Stimulated activated CD8-positive, alpha-beta memory T cell treated with anti-CD3 and anti-CD28 coated beads, Interleukin-7, amount 100 ng/mL, for 48 hours (primary cell): ENCODE results near the gene BRD3.
"Not testable (repeated sequence)": the region's sequence is repeated elsewhere in the genome, so short reads cannot be mapped to it uniquely, and the experiment has no call there.

Experiments
- DNase-seq, 2 donors: peaks; one replicate each; pipeline ENCODE4 v3.0.0-alpha.2; 2020; ENCODE audit warnings: low read depth in 1 of 2; ENCODE audit errors: extremely low read depth in 1 of 2

The BRD3 gene

DNA sequence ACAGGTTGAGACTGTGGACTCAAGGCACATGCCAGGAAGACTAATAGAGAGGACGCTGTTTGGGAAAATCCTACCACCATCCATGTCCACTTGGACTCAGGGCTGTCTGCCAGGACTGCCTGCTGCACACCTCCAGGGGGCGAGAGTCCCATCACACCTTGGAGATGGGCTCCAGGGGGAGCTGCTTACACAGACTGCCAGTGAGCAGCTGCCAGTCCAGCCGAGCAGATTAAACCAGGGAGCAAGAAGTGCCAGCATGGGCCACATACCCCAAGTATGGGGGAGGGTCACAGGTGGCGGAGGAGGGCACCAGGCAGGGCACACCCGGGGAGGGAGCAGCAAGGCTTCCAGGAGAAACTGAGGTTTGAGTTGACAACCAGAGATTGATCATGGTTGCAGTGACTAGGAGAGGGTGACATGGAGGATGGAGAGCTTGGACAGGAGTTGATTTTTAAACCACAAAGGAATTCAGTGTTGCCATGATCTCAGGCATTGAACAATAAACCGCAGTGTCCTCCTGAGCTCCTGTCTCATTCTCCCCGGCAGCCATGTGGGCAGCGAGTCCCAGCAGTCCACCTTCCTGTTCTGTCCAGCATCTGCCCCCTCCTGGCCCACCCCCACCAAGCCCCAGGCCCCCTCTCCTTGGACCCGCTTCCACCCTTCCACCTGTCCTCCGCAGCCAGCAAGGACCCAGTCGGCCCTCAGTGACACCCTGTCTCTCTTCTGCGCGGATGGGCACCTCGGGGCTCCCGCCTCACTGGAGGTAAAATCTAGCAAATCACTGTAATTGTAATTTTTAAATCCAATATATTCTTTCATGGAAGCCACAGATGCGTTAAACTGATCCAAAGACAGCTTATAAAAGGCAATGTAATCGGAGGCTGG lies 72.6 kb downstream of the BRD3 start:
- no peak for DNase-seq

DNA sequence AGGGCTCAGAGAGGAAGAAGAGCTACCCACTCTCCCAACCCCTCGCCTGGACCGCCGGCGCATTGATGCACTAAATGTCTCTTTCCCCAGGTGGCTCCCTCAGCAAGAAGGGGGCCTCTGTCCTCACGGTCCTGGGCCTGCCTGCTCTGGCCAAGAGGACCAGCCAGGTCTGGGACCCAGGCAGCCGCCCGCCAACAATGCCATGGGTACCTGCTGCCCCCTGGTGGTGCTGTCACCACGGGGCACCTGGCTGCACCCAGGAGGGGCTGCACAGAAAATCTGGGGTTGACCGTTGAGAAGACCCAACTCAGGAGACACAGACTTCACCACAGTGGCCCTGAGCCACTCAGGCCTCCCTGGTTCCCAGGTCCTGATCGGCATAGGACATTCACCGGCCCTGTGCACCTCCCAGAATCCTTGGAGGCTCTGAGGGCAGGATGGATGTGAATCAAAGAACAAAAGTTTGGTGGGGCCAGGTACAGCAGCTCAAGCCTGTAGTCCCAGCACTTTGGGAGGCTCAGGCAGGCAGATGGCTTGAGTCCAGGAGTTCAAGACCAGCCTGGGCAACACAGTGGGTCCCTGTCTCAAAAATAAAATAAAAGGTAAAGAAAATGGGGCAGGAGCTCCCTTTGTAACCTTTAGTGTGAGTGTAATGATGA lies 73.3 kb downstream of the BRD3 start:
- peak; percentile 46 to 53 for DNase-seq

DNA sequence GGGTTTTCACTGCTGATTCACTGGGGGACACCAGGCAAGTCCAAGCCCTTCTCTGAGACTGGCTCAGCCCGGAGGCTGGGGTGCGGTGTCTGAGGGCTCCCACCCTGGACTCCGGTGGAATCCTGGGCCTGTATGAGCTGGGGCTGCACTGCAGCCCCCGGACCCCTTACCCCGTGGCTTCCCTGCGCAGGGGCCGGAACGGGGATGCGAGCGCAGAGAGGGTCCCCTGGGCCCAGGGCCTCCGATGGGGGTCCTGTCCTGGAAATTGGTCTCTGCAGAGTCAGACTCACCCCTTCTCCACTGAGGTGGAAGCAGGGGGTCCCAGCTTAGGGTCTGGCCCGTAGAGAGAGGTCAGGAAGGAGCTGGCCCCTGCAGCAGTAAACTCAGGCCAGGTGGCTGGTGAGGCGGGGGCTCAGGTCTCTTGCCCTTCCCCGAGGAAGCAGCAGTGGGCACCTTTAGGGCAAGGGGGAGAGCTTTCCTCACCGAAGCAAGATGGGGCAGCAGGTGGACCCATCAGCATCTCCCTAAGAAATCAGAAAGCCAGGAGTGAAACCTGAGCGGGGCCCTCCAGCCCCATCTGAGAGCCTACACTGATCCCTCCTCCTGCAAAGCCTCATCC lies 74.1 kb downstream of the BRD3 start:
- no peak for DNase-seq

DNA sequence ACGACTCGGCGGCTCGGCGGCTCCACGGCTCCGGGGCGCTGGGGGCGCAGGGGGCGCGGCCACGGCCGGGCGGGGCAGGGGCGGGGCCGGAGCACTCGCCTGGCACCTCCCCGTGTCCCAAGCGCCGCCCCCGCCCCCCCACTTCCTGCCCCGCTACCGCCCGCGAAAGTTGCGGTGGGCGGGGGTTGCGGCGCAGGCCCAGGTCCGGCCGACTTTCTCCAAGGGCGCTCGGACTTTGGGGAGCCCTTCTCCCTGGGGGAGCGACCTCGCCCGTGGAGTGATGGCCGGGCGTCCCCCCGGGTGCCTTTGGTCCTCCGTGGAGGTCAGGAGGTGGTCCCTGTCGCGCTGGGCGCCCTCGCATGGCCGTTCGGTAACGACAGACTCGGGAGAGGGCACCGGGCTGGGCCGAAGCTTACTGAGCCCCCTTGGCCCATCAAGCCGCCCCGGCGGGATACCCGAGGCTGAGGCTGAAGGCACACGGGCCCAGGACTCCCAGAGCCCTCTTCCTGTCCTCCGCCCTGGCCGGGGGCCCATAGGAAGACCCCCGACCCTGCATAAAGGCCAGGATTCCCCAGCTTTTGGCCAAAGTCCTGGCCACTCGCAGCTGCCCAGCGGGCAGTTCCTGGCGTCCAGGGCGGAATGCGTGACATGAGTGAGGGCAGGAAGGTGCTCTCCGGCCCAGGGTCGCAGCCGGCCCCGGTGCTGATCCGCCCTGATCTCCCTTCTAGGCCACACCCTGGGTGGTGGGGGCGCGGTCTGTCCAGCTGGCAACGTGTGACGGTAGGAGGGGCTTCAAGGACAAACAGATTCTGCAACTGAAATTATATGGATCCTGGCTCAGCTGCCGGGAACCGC lies 74.8 kb downstream of the BRD3 start:
- DNase-seq, result peak; percentile 49 to 57

DNA sequence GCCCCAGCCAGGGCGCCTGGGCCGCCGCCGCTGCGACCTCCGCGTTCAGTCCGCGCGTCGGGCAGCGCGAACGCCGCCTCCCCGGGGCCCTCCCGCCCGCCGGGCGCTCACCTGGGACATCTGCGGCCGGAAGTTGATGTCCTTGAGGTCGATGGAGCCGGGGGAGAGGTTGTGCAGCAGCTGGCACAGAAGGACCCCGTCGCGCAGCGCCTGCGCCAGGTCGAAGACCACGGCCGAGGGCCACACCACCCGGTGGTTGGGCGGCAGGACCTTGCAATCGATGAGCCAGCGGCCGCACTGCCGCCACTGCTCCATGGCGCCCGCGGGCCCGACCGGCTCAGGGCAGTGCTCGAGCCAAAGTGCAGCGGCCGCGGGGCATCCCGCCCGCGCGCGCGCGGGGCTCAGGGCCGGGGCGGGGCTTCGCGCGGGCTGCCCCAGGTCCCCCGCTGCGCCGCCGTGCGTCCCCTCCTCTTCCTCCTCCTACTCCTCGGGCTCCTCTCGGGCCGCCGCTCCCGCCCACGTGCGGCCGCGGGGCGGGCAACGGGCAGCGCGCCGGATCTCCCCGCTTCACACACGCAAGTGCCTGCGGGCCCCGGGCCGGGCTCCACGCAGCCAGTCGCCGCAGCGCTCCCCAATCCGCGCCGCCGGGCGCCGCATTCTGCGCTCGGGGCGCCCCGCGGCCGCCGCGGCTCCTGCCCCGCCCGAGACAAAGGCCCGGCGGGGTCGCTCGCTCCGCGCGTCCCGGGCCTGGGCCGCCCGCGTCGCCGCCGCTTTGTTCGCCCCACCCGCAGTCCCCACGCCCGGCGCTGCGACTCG lies 75.7 kb downstream of the BRD3 start, which contains the start of gene VAV2:
TSS of gene VAV2 (minus strand) at position 361 of the 816 bp plus-strand sequence. CDS start at position 315, 46 bp downstream.
- peak in 1 of 2 donors; percentile 30 for DNase-seq

DNA sequence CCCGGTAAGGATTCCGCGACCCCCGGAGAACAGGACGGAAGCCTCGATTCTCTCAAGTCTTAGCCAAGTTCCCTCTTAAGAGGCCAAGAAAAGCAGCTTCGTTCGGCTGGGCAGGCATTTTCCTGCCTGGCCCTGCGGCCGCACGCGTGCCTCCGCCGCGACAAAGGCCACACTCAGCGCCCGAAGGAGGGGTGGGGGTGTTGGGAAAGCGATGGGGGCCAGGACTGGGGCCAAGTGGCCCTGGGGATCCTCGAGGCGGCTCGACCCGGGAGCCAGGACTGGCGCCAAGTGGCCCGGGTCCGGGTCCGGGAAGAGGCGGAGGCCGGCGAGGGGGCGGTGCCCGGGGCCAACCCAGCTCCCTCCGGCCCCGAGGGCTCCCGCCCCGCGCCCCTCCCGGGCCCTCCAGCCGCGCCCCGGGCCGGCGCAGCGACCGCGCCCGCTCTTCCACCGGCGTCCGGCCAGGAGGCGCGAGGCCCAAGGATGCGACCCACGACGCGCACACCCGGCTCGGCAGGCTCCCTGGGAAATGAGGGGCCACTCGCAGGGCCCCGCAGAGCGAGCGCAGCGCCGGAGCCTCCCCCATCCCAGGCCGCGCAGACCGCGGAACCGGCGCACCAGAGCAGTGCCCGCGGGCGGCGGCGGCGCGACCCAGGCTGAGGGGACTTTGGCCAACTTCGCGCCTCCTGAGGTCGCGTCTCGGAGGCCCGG lies 76.5 kb downstream of the BRD3 start:
- no peak for DNase-seq

DNA sequence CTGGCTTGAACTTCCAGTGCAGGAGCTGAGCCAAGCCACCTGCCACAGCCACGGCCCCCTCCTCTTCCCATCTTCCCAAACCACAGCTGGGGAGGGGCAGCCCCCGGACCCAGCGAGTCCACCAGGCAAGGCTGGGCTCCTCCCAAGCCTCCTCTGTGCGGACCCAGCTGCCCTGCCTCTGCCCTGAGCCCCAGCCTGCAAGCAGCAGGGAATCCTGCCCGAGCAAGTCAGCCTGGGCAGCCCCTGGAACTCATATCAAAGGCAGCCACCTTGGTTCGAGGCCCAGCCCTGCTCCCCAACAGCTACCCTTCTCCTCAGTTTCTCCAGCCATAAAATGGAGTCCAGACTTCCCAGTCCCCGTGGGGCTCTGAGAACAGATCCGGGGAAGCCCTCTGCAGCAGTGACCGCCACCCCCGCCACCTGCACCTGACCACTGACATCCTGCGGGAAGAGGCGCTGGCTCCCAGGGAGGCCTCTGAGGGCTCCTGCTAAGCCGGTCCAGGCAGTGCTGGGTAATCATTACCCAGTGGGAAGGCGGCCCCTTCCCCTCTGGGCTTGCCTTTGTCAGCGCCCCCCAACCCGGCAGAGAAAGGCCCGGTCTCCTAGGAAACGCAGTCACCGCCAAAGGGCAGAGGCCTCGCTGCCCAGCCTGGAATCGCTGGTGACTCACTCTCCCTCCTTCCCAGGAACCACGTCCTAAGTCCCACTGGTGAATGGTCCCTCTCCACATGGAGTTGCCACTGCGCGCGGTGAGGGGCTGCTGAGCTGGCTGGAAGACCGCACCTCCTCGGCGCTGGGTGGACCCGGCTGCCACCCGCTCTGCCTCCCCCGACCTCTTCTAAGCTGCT lies 77.2 kb downstream of the BRD3 start:
- DNase-seq, result no peak

DNA sequence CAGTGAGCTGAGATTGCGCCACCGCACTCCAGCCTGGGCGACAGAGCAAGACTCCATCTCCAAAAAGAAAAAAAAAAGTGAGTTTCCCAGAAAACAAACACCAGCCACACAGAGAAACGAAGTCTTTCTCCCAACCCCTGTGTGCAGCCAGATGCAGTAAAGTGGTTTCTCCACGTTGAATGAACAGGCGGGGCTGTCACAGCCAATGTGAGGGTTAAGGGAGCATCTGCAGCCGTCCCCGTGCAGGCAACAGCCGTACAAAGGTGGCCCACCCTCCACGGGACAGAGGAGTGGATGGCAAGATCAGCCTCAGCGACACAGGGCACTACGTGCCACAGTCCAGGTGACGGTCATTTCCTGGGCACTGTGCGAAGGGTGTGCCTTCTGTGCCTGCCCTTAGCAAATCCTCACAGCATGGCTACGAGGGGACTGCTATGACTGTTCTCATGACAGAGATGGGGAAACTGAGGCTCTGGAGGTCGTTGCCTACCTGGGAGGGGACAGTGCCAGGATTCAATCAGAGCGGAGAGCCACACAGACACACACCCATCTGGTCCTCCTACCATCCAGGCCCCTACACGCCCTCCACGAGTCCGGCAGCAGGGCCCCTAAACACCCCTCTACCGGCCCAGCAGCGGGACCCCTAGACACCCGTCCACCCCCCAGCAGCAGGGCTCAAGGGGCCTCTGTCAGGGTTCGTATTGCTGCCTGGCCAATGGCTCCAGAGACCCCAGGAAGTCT lies 78.0 kb downstream of the BRD3 start:
- no peak for DNase-seq

DNA sequence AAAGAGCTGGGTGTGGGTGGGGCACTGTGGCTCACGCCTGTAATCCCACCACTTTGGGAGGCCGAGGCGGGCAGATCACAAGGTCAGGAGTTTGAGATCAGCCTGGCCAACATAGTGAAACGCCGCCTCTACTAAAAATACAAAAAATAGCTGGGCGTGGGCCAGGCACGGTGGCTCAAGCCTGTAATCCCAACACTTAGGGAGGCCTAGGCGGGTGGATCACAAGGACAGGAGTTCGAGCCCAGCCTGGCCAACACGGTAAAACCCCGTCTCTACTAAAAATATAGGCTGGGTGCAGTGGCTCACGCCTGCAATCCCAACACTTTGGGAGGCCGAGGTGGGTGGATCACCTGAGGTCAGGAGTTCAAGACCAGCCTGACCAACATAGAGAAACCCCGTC lies 79.1 kb downstream of the BRD3 start:
- not testable (repeated sequence) for DNase-seq

DNA sequence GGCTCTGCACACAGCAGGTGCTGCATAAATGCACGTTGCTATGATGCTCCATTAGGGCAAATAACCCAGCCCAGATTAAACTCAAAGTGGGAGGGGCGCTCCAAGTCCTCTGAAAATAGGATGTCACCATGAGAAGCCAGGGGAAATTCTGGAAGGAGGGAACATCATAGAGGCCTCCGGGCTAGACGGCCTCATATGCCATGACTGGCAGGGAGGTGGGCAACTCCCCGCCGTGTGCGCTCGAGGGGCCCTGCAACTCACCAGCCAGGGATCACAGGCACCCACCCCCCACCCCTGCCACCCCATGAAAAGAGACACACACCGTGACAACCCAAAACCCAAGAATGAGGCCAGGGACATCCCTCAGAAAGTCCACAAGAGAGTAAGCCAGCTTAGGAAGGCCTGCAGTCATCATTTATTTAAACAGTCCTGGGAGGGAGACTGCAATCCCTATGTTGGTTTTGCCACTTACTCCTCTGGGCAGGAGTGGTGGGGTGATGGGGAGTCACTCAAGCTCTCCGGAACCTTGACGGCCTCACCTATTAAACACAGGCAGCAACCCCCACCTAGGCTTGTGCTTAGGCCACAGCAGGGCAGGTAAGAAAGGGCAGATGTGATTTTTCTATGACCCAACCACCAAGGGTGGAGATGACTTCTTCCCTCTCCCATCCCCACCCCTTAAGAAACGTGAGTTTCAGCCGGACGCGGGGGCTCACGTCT lies 79.7 kb downstream of the BRD3 start:
- DNase-seq, result no peak

DNA sequence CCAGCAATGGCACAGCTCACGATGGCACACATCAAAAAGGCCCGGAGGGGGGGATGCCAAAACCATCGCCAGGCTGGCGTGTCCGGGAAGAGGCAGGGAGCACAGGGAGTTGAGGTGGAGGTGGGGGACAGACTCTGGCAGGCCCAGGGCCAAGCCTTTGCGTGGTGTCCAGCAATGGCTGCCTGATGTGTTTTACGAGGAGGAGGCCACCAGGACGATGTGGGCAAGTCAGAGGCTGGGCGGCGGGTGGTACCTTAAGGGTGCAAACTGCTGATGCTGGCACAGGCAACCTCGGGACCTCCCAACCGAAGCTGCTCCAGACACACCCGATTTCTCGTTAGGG lies 80.4 kb downstream of the BRD3 start:
- DNase-seq, result no peak

DNA sequence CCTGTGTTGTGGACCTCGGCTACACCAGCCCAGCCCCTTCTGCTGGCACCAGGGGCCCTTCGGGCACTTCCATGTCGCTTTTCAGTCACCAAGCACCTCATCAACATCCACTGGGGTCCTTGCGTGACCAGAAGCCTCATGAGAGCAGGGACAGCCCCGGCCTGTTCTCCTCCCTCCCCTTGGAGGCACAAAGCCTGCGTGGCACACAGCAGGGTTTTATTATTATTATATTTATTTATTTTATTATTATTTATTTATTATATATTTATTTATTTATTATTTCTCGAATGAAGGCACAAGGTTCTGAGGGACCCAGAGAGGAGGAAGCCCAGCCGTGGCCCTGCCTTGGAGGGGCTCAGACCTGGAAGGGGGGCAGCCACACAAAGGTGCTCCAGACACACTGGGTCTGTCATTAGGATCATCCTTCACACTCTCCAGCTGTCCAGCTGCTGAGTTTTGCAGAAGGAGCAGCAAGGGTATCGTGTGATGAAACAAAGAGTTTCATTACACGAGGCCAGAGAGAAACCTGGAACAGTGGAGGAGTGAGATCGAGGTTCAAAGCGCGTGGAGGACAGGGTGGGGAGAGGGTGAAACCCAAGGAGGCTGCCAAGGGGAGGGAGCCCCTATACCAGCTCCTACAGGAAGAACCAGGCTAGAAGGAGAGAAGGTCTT lies 80.9 kb downstream of the BRD3 start:
- no peak for DNase-seq

DNA sequence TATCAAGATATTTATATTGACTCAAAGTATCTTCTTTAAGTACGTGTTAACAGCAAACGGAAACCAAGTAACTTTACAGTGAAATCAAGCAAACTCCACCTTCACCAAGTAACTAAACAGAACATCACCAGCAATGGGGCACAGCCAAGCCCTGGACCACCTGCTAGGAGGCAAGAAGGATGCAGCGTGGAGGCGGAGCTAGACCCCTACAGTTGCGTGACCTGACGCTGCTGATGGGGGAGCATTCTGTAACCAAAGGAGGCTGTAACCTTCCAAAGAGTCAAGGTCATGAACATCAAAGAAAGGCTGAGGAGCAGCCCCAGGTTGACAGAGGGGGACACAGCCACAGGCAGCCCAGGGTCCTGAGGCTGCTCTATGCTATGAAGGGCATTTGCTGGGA lies 81.8 kb downstream of the BRD3 start:
- DNase-seq, result no peak

DNA sequence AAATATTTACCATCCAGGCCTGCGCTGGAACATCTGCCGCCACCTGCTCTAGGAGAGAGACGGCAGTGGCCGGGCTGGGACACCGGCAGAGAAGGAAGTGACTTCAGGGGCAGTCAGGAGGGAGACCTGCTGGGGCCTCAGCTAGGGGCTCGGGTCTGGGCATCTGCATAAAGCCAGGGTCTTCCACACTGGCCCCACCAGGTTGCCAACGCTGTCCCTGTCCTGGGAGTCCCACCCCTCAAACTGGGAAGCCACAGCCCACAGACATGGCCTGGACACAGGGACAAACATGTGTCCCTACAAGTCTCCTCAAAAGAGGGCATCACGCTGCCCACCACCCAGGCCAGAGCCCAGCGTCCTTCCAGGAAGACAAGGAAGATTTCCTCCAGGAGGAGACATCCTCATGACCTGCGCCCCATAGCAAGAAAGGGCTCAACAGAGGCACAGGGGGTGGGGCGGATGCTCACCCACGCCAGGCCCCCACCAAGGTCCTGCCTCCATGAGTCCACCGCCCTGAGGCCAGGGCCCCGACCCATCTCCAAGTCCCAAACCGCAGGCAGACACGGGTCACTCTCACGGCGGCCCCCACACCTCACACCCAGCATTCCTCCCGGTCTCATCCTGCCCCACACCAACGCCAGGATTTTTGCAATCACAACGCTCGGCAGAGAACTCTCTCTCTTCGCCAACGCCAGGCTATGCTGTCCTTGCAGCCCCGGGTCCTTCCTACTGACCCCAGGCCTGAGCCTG lies 84.7 kb downstream of the BRD3 start:
- no peak for DNase-seq

DNA sequence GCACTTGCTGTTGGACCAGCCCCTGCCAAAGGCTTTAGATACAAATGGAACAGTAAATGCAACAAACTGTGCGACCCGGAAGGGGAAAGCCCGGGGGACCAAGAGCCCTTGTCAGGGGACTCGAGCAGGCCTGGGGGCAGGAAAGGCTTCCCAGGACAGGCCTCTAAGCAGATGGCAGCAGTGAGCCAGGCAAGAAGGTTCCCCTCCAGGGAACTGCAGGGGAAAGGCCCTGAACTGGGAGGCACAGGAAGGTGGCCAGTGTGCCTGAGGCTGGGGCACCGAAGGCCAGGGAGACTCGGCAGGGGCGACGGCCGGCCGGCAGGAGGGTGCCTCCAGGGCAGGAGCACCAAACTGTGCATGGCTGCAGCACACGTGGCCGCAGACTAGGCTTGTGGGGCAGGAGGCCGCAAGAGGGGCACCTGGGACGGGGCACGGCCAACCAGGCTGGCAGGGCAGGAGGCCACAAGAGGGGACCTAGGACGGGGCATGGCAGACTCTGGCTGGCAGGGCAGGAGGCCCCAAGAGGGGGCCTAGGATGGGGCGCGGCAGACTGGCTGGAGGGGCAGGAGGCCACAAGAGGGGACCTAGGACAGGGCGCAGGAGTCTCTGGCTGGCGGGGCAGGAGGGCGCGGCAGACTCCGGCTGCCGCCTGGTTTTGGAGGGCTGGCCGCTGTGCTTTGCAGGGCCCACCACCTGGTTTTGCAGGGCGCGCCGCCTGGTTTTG lies 85.7 kb downstream of the BRD3 start:
- no peak for DNase-seq
